Skin of body (tissue), 2 donors: Measurements from ENCODE around the gene SLC13A2. TPM values are rescaled to one million over a fixed set of nuclear protein-coding genes. Genes with fewer than 3 reads are reported as not detected.

Experiments used
- DNase-seq: peaks from one replicate; lab custom pipeline; 2025; lab: John Stamatoyannopoulos, UW
- total RNA-seq: library from RNA; depleted of rRNA; stranded (reverse); fragments of >200 nt; gene quantifications from one replicate; pipeline ENCODE4 v1.2.3, GENCODE V29; 2014

SLC13A2 gene
- total RNA-seq, 1 donor from 2014 or later = 0.20 TPM

GRCh38 chr17:28470266-28470913, 3.1 kb upstream of the SLC13A2 start:
- no peak for DNase-seq

- no peak for DNase-seq
Measured at GRCh38 chr17:28470914-28471366, 2.5 kb upstream of the SLC13A2 start.

GRCh38 chr17:28471531-28472342, 1.7 kb upstream of the SLC13A2 start:
- DNase-seq = no peak

- DNase-seq = no peak
Measured at GRCh38 chr17:28472871-28473497, 460 bp upstream of the SLC13A2 start.

GRCh38 chr17:28474111-28474531, 677 bp downstream of the SLC13A2 start:
- no peak for DNase-seq

GRCh38 chr17:28475151-28475900, 1.9 kb downstream of the SLC13A2 start:
- DNase-seq = no peak

GRCh38 chr17:28476076-28476865, 2.8 kb downstream of the SLC13A2 start:
- no peak for DNase-seq

- DNase-seq = no peak
Measured at GRCh38 chr17:28477928-28478327, 4.5 kb downstream of the SLC13A2 start.

GRCh38 chr17:28478712-28479615, 5.5 kb downstream of the SLC13A2 start:
- DNase-seq = no peak

- DNase-seq = no peak
Measured at GRCh38 chr17:28480278-28480677, 6.8 kb downstream of the SLC13A2 start.

- DNase-seq = no peak
Measured at GRCh38 chr17:28480799-28481571, 7.5 kb downstream of the SLC13A2 start.

GRCh38 chr17:28482551-28483199, 9.2 kb downstream of the SLC13A2 start:
- DNase-seq = no peak

GRCh38 chr17:28484296-28484695, 10.9 kb downstream of the SLC13A2 start:
- no peak for DNase-seq

- DNase-seq = no peak
Measured at GRCh38 chr17:28485049-28485448, 11.6 kb downstream of the SLC13A2 start.

GRCh38 chr17:28487881-28488532, 14.6 kb downstream of the SLC13A2 start:
- no peak for DNase-seq

GRCh38 chr17:28488533-28489276, 15.3 kb downstream of the SLC13A2 start:
- no peak for DNase-seq

- no peak for DNase-seq
Measured at GRCh38 chr17:28491286-28491685, 17.8 kb downstream of the SLC13A2 start.
